Esophagus muscularis mucosa (tissue), 4 donors: ENCODE results near the gene CTXN1. TPM values are rescaled to one million over a fixed set of nuclear protein-coding genes. Genes with fewer than 3 reads are reported as not detected.
"Not testable (repeated sequence)": the region's sequence is repeated elsewhere in the genome, so short reads cannot be mapped to it uniquely, and the experiment has no call there.

Experiments
- DNase-seq: peaks from one replicate; pipeline ENCODE4 v3.0.0-alpha.2; 2017; ENCODE audit errors: extremely low spot score
- H3K27ac ChIP-seq, 4 donors: fragments of 200-600 bp; sonication (generic); replicated peaks in 1 of 4; 1 replicate in 3 of 4; 2 replicates in 1 of 4; pipeline ENCODE4 v1.5.1; 2016 to 2019; ENCODE audit warnings: mild to moderate bottlenecking in 1 of 4
- H3K27me3 ChIP-seq, 4 donors: fragments of 200-600 bp; sonication (generic); one replicate each; pipeline versions ENCODE4 v1.5.1 to v1.6.0; 2016 to 2019
- H3K36me3 ChIP-seq, 4 donors: fragments of 200-600 bp; sonication (generic); one replicate each; pipeline ENCODE4 v1.5.1; 2016 to 2019
- H3K4me1 ChIP-seq, 4 donors: fragments of 200-600 bp; sonication (generic); one replicate each; pipeline ENCODE4 v1.5.1; 2016 to 2019
- H3K4me3 ChIP-seq, 4 donors: fragments of 200-600 bp; sonication (generic); 1 replicate in 2 of 4; 2 replicates in 2 of 4; pipeline ENCODE4 v1.5.1; 2016 to 2019; ENCODE audit warnings: mild to moderate bottlenecking in 4 of 4, moderate library complexity in 1 of 4
- H3K9me3 ChIP-seq, 4 donors: fragments of 200-600 bp; sonication (generic); 1 replicate in 3 of 4; 2 replicates in 1 of 4; pipeline ENCODE4 v1.5.1; 2016 to 2019
- CTCF ChIP-seq, 3 experiments: fragments of 200-600 bp in 2 of 3; fragments of 450-650 bp in 1 of 3; sonication (generic) in 2 of 3; IDR thresholded peaks; one replicate each; pipeline ENCODE4 v1.5.1; 2017 to 2019; ENCODE audit warnings: antibody characterized with exemption in 3 of 3, mild to moderate bottlenecking in 2 of 3, moderate library complexity in 1 of 3
- EP300 ChIP-seq: sonication (generic); formaldehyde crosslinking; IDR thresholded peaks from one replicate; pipeline ENCODE4 v1.6.1; 2017; ENCODE audit warnings: antibody characterized with exemption
- POLR2A ChIP-seq: fragments of 450-650 bp; IDR thresholded peaks from one replicate; pipeline ENCODE4 v1.6.1; 2017; ENCODE audit warnings: antibody characterized with exemption, moderate library complexity, mild to moderate bottlenecking, low read depth
- POLR2AphosphoS5 ChIP-seq, 2 donors: sonication (generic); formaldehyde crosslinking; IDR thresholded peaks; one replicate each; pipeline ENCODE4 v1.6.1; 2017; ENCODE audit warnings: antibody characterized with exemption in 2 of 2
- WGBS: methylation state at CpG from one replicate; pipeline ENCODE4 v1.1.5; 2018; 5-methylcytosine and 5-hydroxymethylcytosine counted together
- intact Hi-C: fragments of 100-400 bp; cut with DNase I; formaldehyde crosslinking; loops from one replicate; pipeline ENCODE4 v1.15.1; 2023
- total RNA-seq, 4 donors: library from RNA; depleted of rRNA; stranded (reverse); fragments of >200 nt; gene quantifications; one replicate each; pipeline versions ENCODE4 v1.1.0 to v1.2.1, GENCODE V29; 2016

The CTXN1 gene
- total RNA-seq, 4 donors from 2014 or later = 28.7 to 59.4 (median 49.2) TPM

- Histone ChIP-seq H3K27ac (peak overlapping the region; percentile 94 to 96 (median 96)), H3K27me3 (peaks cover 11 to 41% (median 23%) of the 10 kb centered on the region in 4 donors), H3K4me1 (peaks cover 50 to 93% (median 92%) of the 10 kb centered on the region in 4 donors), H3K4me3 (peak overlapping the region; percentile 76 to 93 (median 80)), H3K36me3 (peaks cover 9 to 19% (median 16%) of the 10 kb centered on the region in 4 donors), H3K9me3 (no peaks in the 10 kb centered on the region)
- 0% methylated on average over 30 of the region's 62 CpGs for WGBS
- DNase-seq = peak; percentile 100
- intact Hi-C loops = no loop called here
- TF ChIP-seq EP300 (no peak), POLR2AphosphoS5 (IDR thresholded peaks at IDR 0.05) (peak; percentile 84 to 91), POLR2A (peak; percentile 52)
Observed at GRCh38 chr19:7920519-7921301, 5.2 kb downstream of the CTXN1 start.

- DNase-seq = peak; percentile 99
- 35% methylated on average over 16 of the region's 62 CpGs for WGBS
- H3K4me3 ChIP-seq = peak within 1 kb of the TSS; percentile 76 to 93 (median 80)
- H3K27ac ChIP-seq = peak within 1 kb of the TSS; percentile 94 to 96 (median 96)
- H3K4me1 ChIP-seq = peaks cover 45 to 92% (median 87%) of the 10 kb centered on the region in 4 donors
- H3K36me3 ChIP-seq = peaks cover 9 to 19% (median 16%) of the 10 kb centered on the region in 4 donors
- no peaks in the 10 kb centered on the region for H3K9me3 ChIP-seq
- peaks cover 11 to 50% (median 28%) of the 10 kb centered on the region in 4 donors for H3K27me3 ChIP-seq
- peak in 1 of 3 experiments; percentile 33 for TF ChIP-seq CTCF (IDR thresholded peaks at IDR 0.05)
- TF ChIP-seq POLR2A = no peak
- peak; percentile 89 to 94 for TF ChIP-seq POLR2AphosphoS5 (IDR thresholded peaks at IDR 0.05)
- TF ChIP-seq EP300 = no peak
- intact Hi-C loops = no loop called here
Observed at GRCh38 chr19:7919610-7920518, 6.1 kb downstream of the CTXN1 start, which contains the start of gene SNAPC2. Gene SNAPC2 (plus strand): TSS chr19:7920338. CDS start chr19:7920367, 29 bp downstream.

GRCh38 chr19:7918615-7919421 is 7.1 kb downstream of the CTXN1 start:
- Histone ChIP-seq H3K9me3 (no peaks in the 10 kb centered on the region), H3K27me3 (peaks cover 11 to 59% (median 28%) of the 10 kb centered on the region in 4 donors), H3K4me3 (peak overlapping the region in 1 of 4 donors; percentile 78), H3K27ac (peak overlapping the region; percentile 94 to 96 (median 96)), H3K36me3 (peaks cover 9 to 19% (median 16%) of the 10 kb centered on the region in 4 donors), H3K4me1 (peaks cover 41 to 81% (median 77%) of the 10 kb centered on the region in 4 donors)
- TF ChIP-seq CTCF (IDR thresholded peaks at IDR 0.05) (no peak), POLR2A (no peak), EP300 (no peak), POLR2AphosphoS5 (IDR thresholded peaks at IDR 0.05) (no peak)
- intact Hi-C loops = no loop called here
- WGBS = 54% methylated on average over 29 of the region's 42 CpGs
- DNase-seq = no peak

GRCh38 chr19:7918062-7918614 is 7.8 kb downstream of the CTXN1 start:
- peak overlapping the region; percentile 69 to 96 (median 96) for H3K27ac ChIP-seq
- H3K27me3 ChIP-seq = peaks cover 11 to 59% (median 28%) of the 10 kb centered on the region in 4 donors
- peak overlapping the region; percentile 46 to 62 (median 54) for H3K4me3 ChIP-seq
- intact Hi-C loops, DNase-seq, H3K9me3 ChIP-seq: not testable (repeated sequence)
- peaks cover 41 to 74% (median 70%) of the 10 kb centered on the region in 4 donors for H3K4me1 ChIP-seq
- H3K36me3 ChIP-seq = peaks cover 9 to 20% (median 18%) of the 10 kb centered on the region in 4 donors
- WGBS = 33% methylated on average over 28 of the region's 29 CpGs
